ENCODE measurements around the gene ABLIM3. TPM values are rescaled to one million over a fixed set of nuclear protein-coding genes. Genes with fewer than 3 reads are reported as not detected.

The ABLIM3 gene
- total RNA-seq, 4 donors from 2014 or later: 55.1 to 320 (median 94.2) TPM

- TF ChIP-seq CTCF (IDR thresholded peaks at IDR 0.05; ENCODE audit: low read depth): no peak
Observed at GRCh38 chr5:149271195-149271715, 130.0 kb downstream of the ABLIM3 start.

DNA sequence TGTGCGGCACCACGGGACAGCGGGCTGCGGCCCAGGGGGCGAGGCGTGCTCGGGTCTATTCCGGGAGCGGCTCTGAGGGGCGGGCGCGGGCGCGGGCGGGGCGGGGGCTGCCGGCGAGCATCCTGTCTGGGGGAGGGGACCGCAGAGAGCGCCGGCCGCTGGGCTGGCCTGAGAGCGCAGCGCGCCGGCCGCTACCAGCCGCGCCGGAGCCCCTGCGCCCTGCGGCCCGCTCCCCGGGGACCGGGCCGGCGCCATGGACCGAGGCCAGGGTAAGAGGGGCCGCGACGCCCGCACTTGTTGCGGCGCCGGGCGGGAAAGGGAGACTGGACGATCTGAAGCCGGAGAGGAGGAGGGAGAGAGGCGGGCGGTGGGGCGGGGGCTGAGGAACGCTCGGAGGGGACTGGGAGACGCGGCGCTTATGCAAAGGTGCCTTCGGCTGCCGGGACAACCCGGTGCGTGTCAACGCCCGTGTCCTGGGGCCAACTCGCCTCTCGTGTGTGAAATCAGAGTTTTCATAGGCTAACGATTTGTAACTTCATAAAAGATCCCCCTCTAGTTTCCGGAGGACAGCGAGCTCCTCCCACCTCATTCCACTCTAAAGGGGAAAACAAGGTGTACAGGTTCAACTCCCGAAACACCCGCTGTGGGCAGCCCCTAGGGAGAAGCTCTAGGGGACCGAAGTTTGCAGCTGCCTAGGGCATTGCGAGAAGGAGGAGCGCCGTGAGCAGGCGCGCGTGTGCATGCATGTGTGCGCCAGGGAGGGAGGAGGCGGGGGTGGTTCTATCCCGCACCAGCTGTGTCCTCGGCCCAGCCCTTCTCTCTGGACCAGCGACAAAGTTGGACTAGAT lies 130.6 kb downstream of the ABLIM3 start, which contains the start of gene AFAP1L1:
AFAP1L1 (plus strand) TSS at position 144 of the 848 bp plus-strand sequence; CDS start at position 254, 110 bp downstream.
- no peak for TF ChIP-seq CTCF (IDR thresholded peaks at IDR 0.05; ENCODE audit: low read depth)

DNA sequence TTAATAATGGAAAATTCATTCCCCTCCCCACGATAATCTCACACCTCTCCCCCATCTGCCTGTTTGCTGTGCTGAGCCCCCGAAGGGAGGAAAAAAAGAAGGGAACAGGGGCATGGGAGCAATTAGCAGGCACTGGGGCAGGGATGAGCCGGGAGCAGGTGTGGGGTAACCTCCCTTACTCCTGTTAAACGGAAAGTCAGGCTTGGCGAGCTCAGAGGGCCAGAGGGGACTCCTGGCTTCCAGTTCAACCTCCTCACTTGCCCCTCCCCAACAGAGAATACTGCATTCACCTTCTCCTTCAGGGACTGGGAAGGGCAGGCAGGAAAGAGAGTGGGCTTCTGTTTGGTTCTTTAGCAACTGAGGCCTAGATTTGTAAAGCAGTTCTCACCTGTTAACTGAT lies 131.9 kb downstream of the ABLIM3 start:
- no peak for TF ChIP-seq CTCF (IDR thresholded peaks at IDR 0.05; ENCODE audit: low read depth)

- no peak for TF ChIP-seq CTCF (IDR thresholded peaks at IDR 0.05; ENCODE audit: low read depth)
Observed at GRCh38 chr5:149273950-149274349, 132.7 kb downstream of the ABLIM3 start.

DNA sequence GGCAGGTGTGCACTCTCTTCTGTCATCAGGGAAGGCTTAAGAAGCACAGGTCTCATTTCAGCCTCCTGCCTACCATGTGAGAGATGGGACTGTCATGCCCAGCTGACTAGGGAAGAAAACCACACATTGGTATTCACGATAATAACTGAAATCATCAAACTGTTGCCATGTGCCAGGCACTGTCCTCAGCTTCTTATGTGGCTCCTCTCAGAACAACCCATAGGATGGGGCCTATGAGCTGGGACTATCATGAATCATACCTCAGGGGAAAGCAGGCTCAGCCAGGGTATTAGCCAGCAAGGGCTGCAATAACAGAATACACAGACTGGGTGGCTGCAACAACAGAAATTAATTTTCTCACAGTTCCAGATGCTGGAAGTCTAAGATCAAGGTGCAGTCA lies 133.6 kb downstream of the ABLIM3 start:
- TF ChIP-seq CTCF (IDR thresholded peaks at IDR 0.05; ENCODE audit: low read depth): no peak

DNA sequence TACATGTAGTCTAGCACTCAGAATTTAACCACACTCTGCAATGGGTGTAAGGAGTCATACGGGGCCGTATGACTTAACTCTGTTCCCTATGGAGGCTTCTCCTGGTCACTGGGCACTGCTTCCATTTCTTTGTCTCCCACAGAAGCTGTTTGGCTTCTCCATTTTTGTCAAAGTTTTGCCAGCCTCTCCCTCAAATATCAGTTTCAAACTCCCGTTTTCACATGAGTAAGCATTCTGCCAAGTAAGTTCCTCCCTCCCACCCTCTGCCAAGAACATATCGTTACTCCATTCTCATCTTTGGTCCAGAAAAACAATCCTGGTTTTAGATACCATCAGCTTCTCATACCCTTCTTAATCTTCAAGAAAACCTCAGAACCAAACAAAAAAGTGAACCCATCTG lies 136.5 kb downstream of the ABLIM3 start:
- TF ChIP-seq CTCF (IDR thresholded peaks at IDR 0.05; ENCODE audit: low read depth): no peak

DNA sequence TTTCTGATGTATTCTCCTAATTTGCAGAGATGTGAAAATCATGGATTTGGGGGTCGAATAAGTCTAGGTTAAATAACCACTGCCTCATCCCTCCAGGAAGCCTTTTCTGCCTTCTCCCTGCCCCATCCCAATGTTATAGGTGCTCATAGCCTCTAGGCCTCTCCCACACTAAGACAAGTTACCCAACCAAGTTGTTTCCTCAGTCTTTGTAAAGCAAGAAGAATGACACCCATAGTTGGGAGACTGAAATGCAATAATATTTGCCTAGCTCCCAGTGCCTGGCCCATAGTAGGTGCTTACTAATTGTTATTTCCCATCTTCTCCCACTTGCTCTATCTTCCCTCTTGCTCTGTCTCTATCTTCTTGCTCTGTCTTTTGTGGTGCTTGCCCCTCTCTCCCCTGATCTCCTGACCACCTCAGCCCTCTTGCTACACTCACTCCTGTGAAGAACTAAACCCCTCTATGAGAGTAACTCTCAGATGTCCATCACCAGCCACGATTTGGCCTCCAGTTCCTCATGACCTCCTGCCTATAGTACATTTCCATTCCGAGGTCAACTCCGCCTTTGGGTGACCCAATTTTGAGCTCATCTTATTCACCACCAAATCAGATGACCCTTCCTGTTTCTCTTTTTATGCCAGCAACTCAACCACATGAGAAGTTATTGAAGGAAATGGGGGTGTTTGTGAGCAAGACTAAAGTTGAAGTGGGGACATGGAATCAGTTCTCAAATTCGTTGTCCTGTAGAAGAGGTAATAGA lies 137.3 kb downstream of the ABLIM3 start:
- TF ChIP-seq CTCF (IDR thresholded peaks at IDR 0.05; ENCODE audit: low read depth): no peak

Data from subcutaneous adipose tissue (tissue), 4 donors.